Measurements from ENCODE around the gene MCU.
"Not testable (repeated sequence)": the region's sequence is repeated elsewhere in the genome, so short reads cannot be mapped to it uniquely, and the experiment has no call there.

MCU gene

DNA sequence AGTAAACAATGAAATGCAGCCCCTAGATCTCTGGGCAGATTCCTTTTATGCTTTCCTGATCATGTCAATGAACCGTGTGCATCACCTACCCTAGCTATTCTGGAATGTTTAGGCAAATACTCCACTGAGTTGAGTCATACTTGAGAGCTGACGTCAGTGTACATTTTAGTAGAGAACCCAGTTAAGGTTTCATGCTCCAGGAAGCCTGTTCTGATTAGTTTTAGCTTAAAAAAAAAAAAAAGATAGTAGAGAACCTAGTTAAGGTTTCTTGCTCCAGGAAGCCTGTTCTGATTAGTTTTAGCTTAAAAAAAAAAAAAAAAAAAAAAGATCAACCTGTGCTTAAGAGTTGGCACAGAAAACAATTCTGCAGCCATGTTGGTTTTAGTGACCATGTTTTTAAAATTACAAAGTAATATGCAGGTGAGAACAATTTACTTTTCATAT lies 3.7 kb upstream of the MCU start:
- DNase-seq = no peak

GRCh38 chr10:72689660-72690059 lies 2.3 kb upstream of the MCU start:
- DNase-seq = no peak

- DNase-seq = peak; percentile 2
These were observed 1.7 kb upstream of the MCU start for GRCh38 chr10:72690071-72690755.

DNA sequence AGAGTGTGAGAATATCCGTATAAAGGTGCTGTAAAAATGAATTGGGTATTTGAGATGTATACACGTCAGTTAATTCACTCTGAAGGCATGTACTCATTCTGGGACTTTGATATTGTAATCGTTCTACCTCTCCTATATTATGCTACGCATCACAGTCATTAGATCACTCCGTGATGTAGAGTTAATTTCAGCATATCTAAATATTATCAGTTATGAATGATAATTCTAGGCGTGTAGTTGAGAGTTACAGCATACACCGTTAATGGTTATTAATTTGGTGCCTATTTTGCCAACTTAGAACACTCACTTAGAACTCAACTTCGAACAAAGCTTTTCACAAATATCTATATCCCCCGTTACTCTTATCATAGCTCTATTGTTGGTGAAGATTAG lies 477 bp upstream of the MCU start:
- no peak for DNase-seq

DNA sequence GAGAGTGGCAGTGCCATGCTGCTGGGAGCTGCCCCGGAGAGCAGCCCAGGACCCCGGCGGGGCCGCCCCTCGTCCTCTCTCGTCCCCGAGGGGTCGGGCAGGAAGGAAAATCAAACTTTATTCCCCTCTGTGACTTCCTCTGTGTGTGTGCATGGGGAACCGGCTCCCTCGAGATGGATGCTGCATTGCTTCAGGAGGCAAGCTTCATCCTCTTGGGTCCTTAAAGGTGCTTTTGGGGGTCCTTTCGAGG lies 726 bp downstream of the MCU start:
- DNase-seq = peak; percentile 47

- peak; percentile 33 for DNase-seq
These were observed 1.2 kb downstream of the MCU start for GRCh38 chr10:72692994-72693781.

DNA sequence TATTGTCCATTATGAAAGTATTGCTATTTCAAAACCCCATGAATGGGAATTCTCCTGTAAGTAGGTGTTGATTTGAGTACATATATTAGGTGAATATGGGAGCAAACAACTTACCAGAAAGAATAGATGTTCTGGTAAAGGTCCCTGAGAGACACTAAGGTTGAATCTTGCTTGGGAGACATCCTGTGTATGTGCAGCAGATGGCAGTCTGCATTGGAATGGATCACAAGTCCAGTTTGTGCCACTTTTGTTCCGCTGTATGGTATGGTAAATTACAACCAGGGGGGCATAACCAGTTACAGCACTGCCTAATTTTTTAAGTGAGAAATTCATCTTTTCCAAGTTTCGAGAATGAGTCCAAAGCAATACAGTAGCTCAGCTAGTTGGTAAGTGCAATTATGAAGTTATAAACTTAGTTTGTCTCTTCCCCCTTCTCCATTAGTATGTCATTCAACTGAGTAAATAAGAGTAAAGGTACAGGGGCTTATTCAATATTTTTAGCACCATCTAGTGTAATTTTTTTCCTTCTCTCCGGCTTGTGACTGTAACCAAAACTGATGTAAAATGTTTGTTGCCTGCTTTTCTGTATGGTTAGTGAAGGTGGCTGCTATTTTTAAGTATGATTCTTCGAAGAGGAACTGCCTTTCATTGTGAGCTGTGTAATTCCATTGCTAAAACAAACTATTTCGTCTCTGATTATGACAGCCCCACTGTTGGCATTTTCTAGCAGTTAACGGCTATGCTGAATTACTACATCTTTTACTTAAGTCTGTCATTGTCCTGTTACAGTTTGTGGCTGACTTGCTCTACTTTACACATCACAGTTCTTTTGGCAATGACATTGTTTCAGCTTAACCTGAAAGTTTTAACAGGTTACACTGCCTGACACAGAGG lies 2.8 kb downstream of the MCU start:
- DNase-seq = peak; percentile 32

DNA sequence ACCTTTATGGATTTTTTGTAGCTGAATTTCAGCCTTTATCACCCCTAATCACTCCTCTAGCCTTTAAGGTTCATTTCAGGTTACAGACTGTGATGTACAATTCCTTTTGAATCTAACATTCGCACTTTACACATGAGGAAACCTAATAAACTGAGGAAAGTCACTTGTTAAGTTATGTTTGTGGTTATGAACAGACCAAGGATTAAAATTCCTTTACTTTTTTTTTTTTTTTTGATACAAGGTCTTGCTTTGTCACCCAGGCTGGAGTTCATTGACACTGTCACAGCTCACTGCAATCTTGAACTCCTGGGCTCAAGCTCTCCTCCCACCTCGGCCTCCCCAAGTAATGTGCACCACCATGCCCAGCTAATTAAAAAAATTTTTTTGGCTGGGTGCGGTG lies 3.6 kb downstream of the MCU start:
- DNase-seq = no peak

DNA sequence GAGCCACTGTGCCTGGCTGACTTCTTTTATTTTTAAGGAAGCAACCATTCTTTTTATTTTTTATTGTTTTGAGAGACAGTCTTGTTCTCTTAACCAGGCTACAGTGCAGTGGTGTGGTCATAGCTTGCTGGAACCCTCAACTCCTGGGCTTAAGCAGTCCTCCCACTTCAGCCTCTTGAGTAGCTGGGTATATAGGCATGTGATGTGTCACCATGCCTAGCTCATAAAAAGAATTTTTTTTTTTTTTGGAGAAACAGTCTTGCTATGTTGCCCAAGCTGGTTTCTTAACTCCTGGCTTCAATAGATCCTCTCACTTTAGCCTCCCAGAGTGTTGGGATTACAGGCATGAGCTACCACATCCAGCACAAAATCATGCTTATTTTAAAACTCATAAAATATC lies 5.8 kb downstream of the MCU start:
- no peak for DNase-seq

- DNase-seq = not testable (repeated sequence)
These were observed 10.5 kb downstream of the MCU start for GRCh38 chr10:72702465-72702864.

DNA sequence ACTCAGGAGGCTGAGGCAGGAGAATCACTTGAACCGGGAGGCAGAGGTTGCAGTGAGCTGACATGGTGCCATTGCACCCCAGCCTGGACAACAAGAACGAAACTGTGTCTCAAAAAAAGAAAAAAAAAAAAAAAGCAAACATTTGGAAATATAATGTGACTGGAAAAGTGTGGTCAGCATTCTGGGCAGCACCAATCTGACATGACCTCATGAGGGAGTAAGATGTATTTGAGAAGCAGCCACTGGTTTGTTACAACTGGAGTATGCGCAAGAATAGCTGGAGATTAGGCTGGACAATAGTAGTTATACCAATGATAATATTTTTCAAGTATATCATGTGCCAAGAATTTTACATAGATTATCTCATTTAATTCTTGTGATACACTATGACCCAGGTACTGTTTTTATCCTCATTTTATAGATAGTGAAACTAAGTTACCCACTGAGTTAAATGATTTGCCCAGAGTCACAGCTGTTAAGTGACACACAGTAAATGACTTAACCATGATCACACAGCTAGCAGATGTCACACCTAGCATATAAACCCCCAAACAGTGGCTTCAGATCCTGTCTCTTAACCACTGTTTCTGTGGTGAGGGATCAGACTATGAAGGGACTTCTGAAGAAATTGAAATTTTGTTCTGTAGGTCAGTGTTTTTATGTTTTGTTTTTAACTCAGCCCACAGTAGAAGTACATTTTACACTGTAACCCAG lies 11.1 kb downstream of the MCU start:
- peak; percentile 2 for DNase-seq

DNA sequence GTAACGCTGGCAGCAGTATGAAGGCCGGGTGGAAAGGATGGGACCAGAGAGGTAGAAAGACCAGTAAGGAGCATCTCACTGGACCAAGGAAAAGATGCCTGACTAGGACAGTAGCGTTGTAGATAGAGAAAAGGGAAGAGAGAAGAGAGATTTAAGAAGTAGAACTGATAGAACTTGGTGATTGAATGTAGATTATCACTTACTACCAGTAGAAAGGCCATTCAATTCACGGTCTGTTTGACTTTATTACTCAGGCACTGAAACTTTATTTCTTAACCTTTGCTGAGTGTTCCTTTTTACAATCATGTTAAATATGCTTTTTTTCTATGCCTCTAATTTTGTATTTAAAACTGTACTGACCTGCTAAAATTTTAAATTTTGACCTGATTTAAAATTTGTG lies 12.2 kb downstream of the MCU start:
- no peak for DNase-seq

GRCh38 chr10:72709041-72709440 lies 17.1 kb downstream of the MCU start:
- no peak for DNase-seq

- no peak for DNase-seq
These were observed 20.2 kb downstream of the MCU start for GRCh38 chr10:72712136-72712535.

GRCh38 chr10:72719941-72720592 lies 28.1 kb downstream of the MCU start:
- no peak for DNase-seq

- DNase-seq = peak; percentile 34
These were observed 29.1 kb downstream of the MCU start for GRCh38 chr10:72720814-72721660.

DNA sequence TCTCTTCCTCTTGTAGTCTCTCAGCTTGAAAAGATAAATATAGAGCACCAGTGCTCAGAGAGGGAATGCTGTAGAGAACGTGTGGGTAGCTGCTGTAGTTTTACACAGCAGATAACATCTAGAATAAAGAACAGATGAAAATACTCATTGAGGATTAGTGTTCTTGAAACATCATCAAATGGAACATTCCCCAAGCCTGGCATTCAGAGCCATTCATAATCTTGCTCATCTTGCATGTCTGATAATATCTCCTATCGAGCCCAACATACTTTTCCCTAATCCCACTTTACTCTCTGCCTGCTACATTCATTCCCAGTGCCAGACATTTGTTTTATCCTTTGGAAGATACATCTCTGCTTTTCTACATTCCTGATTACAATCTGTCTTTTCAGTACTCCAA lies 35.2 kb downstream of the MCU start:
- DNase-seq = no peak

- no peak for DNase-seq
These were observed 36.5 kb downstream of the MCU start for GRCh38 chr10:72728462-72728861.

GRCh38 chr10:72729528-72729927 lies 37.6 kb downstream of the MCU start:
- DNase-seq = no peak

- no peak for DNase-seq
These were observed 38.5 kb downstream of the MCU start for GRCh38 chr10:72730479-72730878.

DNA sequence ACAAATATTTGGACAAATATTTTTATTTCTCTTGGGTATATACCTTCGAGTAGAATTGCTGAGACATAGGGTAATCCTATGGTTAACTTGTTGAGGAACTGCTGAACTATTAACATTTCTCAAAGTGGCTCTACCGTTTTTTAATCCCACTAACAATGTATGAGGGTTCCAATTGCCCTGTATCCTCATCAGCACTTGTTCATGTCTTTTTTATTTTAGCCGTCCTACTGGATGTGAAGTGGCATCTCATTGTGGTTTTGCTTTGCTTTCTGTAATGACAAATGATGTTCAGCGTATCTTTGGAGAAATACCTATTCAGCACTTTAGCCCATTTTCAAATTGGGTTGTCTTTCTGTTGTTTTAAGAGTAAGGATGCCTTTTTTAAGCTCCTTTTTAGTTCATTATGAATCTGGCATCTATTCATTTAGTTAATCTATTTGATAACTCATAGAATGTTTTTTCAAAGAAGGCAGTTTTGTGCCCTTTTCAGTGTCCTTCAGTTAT lies 40.0 kb downstream of the MCU start:
- no peak for DNase-seq

All from NCI-H69 (cell line).